BE2C (cell line): ENCODE results near the gene LAPTM4A.

ENCODE experiments used
- DNase-seq: peaks from one replicate; pipeline ENCODE4 v3.0.0-alpha.2; 2020
- H3K27me3 ChIP-seq: fragments of 250-450 bp; sonication (Bioruptor Pico); 2 replicates; pipeline ENCODE4 v1.5.1; 2020; ENCODE audit warnings: mild to moderate bottlenecking
- H3K36me3 ChIP-seq: fragments of 250-450 bp; sonication (Bioruptor Pico); 2 replicates; pipeline ENCODE4 v1.5.1; 2020; ENCODE audit warnings: mild to moderate bottlenecking
- H3K4me1 ChIP-seq: fragments of 250-450 bp; sonication (Bioruptor Pico); 2 replicates; pipeline ENCODE4 v1.5.1; 2020
- H3K4me3 ChIP-seq: 2 replicates; pipeline ENCODE4 v1.5.1; 2011; ENCODE audit warnings: low read depth, low read length
- H3K9me3 ChIP-seq: fragments of 250-450 bp; sonication (Bioruptor Pico); 2 replicates; pipeline ENCODE4 v1.5.1; 2020
- TF ChIP-seq, protein P1 (sequence below): IDR thresholded peaks from 2 replicates; pipeline ENCODE4 v1.5.1; 2012; ENCODE audit warnings: mild to moderate bottlenecking, low read depth, low read length

Gene LAPTM4A

DNA sequence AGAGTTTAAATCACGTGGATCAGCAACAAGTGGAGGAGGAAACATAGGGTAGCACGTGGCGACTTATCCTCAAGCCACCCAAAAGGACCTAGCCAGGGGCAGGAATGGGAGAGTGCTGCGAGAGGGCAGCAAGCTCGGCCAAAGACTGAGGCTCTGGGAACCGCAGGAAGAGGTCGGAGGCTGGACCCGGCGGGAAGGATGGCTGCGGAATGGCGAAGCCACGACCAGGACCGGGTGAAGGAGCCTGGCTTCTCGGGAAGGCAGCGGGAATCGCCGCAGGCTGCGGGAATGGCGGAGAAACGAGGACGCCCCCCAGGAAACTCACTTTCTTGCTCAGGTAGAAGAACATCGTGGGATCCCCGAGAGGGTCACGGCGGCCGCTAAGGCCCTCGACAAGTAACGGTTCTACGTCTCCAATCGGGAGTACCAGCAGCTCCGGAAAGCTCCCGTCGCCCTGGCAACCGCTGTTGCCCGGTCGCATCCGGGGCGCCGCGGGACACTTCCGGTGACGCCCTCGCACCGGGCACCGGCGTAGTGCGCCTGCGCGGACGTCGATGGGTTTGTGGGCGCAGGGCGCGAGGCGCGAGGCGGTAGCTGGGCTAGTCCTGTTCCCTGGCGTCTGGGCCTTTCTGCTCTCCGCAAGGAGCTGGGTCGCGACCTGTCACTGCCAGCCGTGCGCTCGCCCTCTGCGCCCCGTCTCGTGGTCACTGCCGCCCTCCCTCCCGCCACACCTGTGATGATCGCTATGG, 61.6 kb downstream of the LAPTM4A start, which contains the start of gene WDR35:
WDR35 (minus strand) TSS at position 439 of the 749 bp plus-strand sequence; CDS start at position 349, 90 bp downstream.
- H3K36me3 ChIP-seq = peaks cover 4% of the 10 kb centered on the region
- TF ChIP-seq, protein P1, sequence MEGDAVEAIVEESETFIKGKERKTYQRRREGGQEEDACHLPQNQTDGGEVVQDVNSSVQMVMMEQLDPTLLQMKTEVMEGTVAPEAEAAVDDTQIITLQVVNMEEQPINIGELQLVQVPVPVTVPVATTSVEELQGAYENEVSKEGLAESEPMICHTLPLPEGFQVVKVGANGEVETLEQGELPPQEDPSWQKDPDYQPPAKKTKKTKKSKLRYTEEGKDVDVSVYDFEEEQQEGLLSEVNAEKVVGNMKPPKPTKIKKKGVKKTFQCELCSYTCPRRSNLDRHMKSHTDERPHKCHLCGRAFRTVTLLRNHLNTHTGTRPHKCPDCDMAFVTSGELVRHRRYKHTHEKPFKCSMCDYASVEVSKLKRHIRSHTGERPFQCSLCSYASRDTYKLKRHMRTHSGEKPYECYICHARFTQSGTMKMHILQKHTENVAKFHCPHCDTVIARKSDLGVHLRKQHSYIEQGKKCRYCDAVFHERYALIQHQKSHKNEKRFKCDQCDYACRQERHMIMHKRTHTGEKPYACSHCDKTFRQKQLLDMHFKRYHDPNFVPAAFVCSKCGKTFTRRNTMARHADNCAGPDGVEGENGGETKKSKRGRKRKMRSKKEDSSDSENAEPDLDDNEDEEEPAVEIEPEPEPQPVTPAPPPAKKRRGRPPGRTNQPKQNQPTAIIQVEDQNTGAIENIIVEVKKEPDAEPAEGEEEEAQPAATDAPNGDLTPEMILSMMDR = no peak
- no peaks in the 10 kb centered on the region for H3K27me3 ChIP-seq
- H3K4me3 ChIP-seq = peak within 1 kb of the TSS; percentile 92
- peak; percentile 96 for DNase-seq
- H3K4me1 ChIP-seq = no peaks in the 10 kb centered on the region
- H3K9me3 ChIP-seq = no peaks in the 10 kb centered on the region

DNA sequence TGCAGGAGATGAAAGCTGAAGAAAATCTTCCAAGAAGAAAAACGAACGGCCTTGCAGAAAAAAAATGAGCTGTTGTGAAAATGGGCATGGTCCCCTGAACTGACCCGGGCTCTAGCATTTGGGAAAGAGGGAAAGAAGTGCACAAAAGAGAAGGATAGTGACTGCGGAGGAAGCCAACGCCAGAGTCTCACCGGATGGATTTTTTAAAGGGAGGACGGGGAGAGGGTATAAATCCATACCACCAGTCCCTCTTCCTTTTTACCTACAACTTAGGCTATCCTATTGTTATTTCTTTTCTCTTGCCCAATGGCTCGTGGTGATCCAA, 62.1 kb downstream of the LAPTM4A start:
- DNase-seq = no peak
- H3K4me1 ChIP-seq = no peaks in the 10 kb centered on the region
- H3K9me3 ChIP-seq = no peaks in the 10 kb centered on the region
- H3K4me3 ChIP-seq = peak overlapping the region; percentile 92
- H3K27me3 ChIP-seq = no peaks in the 10 kb centered on the region
- peaks cover 10% of the 10 kb centered on the region for H3K36me3 ChIP-seq
- TF ChIP-seq, protein P1 = no peak

DNA sequence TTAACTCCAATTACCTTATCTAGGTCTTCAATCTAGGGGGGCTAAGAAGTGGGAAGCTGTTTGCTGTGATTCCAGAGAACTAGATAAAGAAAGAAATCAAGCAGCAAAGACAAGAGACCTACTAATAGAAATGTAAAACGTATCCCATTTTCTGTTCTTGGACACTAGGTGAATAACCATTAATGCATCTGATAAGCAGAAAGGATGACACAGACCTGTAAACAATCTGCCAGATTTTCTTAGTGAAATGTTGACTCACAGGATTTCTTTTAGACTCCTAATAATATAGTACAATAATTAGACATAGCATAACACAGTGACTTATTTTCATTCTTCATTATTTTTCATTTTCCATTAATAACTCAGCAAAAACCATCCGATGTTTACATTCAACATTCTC, 62.8 kb downstream of the LAPTM4A start:
- peaks cover 13% of the 10 kb centered on the region for H3K36me3 ChIP-seq
- no peaks in the 10 kb centered on the region for H3K27me3 ChIP-seq
- H3K9me3 ChIP-seq = no peaks in the 10 kb centered on the region

DNA sequence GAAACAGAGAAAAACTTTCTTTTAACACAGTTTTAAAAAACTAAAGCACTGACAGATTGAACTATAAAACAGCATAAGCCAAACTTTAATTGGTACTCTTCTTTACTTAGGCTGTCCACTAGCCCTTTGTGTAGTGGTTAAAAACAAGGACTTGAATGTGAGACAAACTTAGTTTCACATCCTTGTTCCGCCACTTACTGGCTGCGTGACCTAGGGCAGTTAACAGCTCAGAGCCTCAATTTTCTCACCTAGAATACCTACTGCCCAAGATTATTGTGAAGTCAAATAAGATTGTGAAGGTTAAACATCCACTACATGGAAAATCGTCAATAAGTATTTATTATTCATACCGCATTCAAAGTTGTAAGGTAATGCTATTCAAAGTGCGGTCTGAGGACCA, 63.5 kb downstream of the LAPTM4A start:
- no peaks in the 10 kb centered on the region for H3K27me3 ChIP-seq
- peaks cover 14% of the 10 kb centered on the region for H3K36me3 ChIP-seq
- H3K4me3 ChIP-seq = peak overlapping the region; percentile 92
- H3K9me3 ChIP-seq = no peaks in the 10 kb centered on the region
- TF ChIP-seq, protein P1 = no peak
- no peak for DNase-seq
- H3K4me1 ChIP-seq = no peaks in the 10 kb centered on the region

More for the DNA sequence above, 62.8 kb downstream of the LAPTM4A start:
- Histone ChIP-seq H3K4me1 (no peaks in the 10 kb centered on the region), H3K4me3 (peak overlapping the region; percentile 92)
- no peak for DNase-seq
- TF ChIP-seq, protein P1 = no peak
